ENCODE measurements around the gene C1orf21.
"Not testable (repeated sequence)": the region's sequence is repeated elsewhere in the genome, so short reads cannot be mapped to it uniquely, and the experiment has no call there.

C1orf21 gene

GRCh38 chr1:184610876-184611595 is 224.2 kb downstream of the C1orf21 start:
- DNase-seq, result no peak

- DNase-seq, result not testable (repeated sequence)
These were observed 225.4 kb downstream of the C1orf21 start for GRCh38 chr1:184612229-184612628.

GRCh38 chr1:184614667-184615066 is 227.8 kb downstream of the C1orf21 start:
- no peak for DNase-seq

GRCh38 chr1:184615301-184615700 is 228.5 kb downstream of the C1orf21 start:
- DNase-seq, result no peak

- DNase-seq, result no peak
These were observed 229.7 kb downstream of the C1orf21 start for GRCh38 chr1:184616504-184616903.

- no peak for DNase-seq
These were observed 230.7 kb downstream of the C1orf21 start for GRCh38 chr1:184617433-184618029.

- DNase-seq, result no peak
These were observed 232.0 kb downstream of the C1orf21 start for GRCh38 chr1:184618851-184619250.

GRCh38 chr1:184620469-184620868 is 233.6 kb downstream of the C1orf21 start:
- no peak for DNase-seq

GRCh38 chr1:184621260-184621659 is 234.4 kb downstream of the C1orf21 start:
- DNase-seq, result no peak

- DNase-seq, result no peak
These were observed 235.5 kb downstream of the C1orf21 start for GRCh38 chr1:184622136-184622823.

- no peak for DNase-seq
These were observed 236.6 kb downstream of the C1orf21 start for GRCh38 chr1:184623404-184623803.

GRCh38 chr1:184624051-184624450 is 237.2 kb downstream of the C1orf21 start:
- no peak for DNase-seq

GRCh38 chr1:184624626-184625025 is 237.8 kb downstream of the C1orf21 start:
- no peak for DNase-seq

GRCh38 chr1:184625271-184625670 is 238.4 kb downstream of the C1orf21 start:
- no peak for DNase-seq

- no peak for DNase-seq
These were observed 239.5 kb downstream of the C1orf21 start for GRCh38 chr1:184626076-184627006.

GRCh38 chr1:184627007-184627341 is 240.1 kb downstream of the C1orf21 start:
- DNase-seq, result no peak

- no peak for DNase-seq
These were observed 242.4 kb downstream of the C1orf21 start for GRCh38 chr1:184629266-184629665.

GRCh38 chr1:184630679-184631060 is 243.8 kb downstream of the C1orf21 start:
- DNase-seq, result no peak

- DNase-seq, result no peak
These were observed 245.8 kb downstream of the C1orf21 start for GRCh38 chr1:184632415-184633175.

- DNase-seq, result no peak
These were observed 247.0 kb downstream of the C1orf21 start for GRCh38 chr1:184633785-184634184.

GRCh38 chr1:184634296-184634695 is 247.5 kb downstream of the C1orf21 start:
- DNase-seq, result no peak

- no peak for DNase-seq
These were observed 248.6 kb downstream of the C1orf21 start for GRCh38 chr1:184635347-184635979.

Measured in stimulated activated CD4-positive, alpha-beta T cell treated with anti-CD3 and anti-CD28 coated beads, Interleukin-2, amount 100 ng/mL, for 48 hours (primary cell).